ENCODE data around the gene GPR33. TPM values are rescaled to one million over a fixed set of nuclear protein-coding genes. Genes with fewer than 3 reads are reported as not detected.

GPR33 gene
- polyA plus RNA-seq: not detected in 2 replicates

GRCh38 chr14:31487886-31488285 is at the start of gene GPR33:
TSS of gene GPR33 (minus strand) at chr14:31488039. CDS start at chr14:31483965, 4,074 bp downstream.

GRCh38 chr14:31456841-31457664 is 30.8 kb downstream of the GPR33 start, which contains the start of gene DTD2:
TSS of gene DTD2 (minus strand) at chr14:31457506. CDS start at chr14:31457393, 113 bp downstream.

Other genes starting within 250 kb of the GPR33 start
- gene HEATR5A, start 67.5 kb downstream of the GPR33 start, polyA plus RNA-seq: 11.2 and 14.8 TPM in 2 replicates
- gene DTD2, start 30.5 kb downstream of the GPR33 start, polyA plus RNA-seq: 32.6 and 38.9 TPM in 2 replicates
- 5.4 and 13.7 TPM in 2 replicates for gene NUBPL, start 73.4 kb upstream of the GPR33 start, polyA plus RNA-seq